ENCODE results near the gene SPOCK2.

The SPOCK2 gene

DNA sequence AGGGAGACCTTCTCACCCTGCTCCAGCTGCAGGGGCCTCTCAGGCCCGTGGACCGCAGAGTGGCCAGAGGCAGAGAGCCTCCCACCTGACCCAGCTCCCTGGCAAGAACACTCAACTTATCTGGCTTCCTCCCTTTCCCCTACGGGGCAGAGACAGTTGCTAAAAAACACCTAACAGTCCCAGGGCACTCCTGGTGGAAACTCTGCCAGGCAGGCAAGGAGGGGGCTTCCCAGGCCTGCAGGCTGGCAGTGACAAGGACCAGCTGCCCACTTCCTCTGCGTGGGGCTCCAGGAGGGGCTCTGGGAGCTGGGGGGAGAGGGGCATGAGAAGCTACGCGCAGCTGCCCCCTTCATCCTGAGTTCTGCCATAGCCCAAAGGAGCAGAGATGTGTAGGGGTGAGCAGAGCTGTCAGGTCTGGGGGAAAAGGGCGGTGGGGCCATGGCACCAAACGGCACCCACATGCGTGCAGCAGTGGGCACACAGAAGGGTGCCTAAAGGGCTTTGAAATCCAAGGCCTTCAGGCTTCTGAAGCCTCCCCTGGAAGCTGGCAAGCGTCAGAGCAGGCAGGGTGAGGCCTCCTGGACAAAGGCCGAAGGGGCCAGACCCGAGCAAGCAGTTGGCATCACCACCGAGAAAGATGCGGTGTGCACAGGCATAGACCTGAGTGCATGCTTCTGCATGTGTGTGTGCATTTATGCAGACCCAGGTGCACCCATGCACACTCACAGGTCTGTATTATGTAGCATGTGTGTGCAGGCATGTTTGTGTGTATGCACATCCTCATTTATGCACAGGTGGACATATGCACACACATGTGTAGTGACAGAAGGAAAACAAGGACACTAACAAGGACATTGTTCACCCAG, 14.4 kb downstream of the SPOCK2 start:
- DNase-seq (ENCODE audit: low read depth in 2 of 2, low spot score in 1 of 2): no peak

DNA sequence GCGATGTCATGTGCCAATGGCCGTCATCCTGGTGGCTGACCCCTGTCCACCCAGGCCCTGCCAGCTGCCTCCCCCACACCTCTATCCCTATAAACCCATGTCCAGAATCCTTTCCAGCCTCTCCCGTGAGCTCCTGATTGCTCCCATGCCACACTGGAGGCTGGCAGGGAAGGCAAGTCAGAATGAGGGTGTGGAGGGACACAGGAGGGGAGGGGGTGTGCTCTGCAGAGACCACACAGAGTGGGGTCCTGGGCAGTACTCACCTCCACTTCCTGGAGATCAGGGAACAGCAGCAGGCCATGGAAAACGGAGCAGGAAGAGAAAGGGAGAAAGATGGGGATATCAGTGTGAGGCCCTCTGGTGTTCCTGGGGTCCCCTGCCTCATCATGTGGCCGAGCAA, 15.7 kb downstream of the SPOCK2 start:
- DNase-seq (ENCODE audit: low read depth in 2 of 2, low spot score in 1 of 2): no peak

DNA sequence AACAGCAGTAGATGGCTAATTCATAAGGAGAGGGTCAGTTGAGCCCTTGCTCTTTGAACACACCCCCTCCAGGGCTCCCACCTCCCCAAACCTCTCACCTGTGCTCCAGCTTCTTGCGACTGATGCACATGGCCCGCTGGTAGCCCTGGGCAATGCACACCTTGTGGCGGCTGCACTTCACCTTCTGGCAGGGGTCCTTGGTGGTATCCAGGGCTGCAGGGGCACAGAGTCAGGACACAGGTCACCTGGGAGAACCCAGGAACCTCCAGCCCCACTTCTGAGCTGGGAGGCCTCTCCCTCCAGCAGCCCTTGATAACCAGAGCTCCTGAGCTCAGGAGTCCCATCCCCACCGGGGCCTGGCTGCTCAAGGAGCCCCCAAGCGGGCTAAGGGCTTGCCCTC, 16.3 kb downstream of the SPOCK2 start:
- DNase-seq (ENCODE audit: low read depth in 2 of 2, low spot score in 1 of 2): no peak

GRCh38 chr10:72069751-72070526, 18.4 kb downstream of the SPOCK2 start:
- DNase-seq (ENCODE audit: low read depth in 2 of 2, low spot score in 1 of 2): no peak

- no peak for DNase-seq (ENCODE audit: low read depth in 2 of 2, low spot score in 1 of 2)
Measured at GRCh38 chr10:72068901-72069446, 19.4 kb downstream of the SPOCK2 start.

GRCh38 chr10:72068126-72068765, 20.1 kb downstream of the SPOCK2 start:
- DNase-seq (ENCODE audit: low read depth in 2 of 2, low spot score in 1 of 2): no peak

DNA sequence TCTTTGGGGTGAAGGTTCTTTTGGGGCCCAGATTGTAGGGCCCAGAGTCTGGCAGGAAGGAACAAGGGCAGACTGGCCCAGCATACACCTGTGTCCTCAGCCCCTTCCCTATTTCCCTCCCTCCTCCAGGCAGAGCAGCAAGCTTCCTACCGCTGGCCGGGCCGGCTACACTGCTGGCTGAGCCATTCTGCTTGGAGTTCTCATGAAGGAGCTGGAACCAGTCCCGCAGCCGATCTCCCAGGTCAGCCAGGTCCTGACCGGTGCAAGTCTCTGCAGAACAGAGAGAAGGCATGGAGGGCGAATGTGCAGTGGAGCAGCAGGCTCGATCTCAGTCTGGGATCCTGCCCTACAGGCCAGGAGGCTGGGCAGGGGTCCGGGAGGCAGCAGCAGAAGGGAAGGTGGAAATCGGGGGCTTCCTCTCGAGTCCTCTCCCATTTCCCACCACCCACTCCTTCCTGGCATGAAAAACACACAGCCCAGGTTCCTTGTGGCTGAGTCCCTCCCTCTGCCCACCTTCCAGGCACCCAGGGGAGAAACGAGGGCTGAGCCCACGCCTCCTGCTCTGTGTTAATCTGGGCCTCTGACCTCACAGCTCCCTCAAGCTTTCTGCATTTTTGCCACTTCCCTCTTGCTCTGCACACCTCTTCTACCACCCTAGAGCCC, 20.8 kb downstream of the SPOCK2 start:
- DNase-seq (ENCODE audit: low read depth in 2 of 2, low spot score in 1 of 2): no peak

- DNase-seq (ENCODE audit: low read depth in 2 of 2, low spot score in 1 of 2): no peak
Measured at GRCh38 chr10:72066318-72067284, 21.8 kb downstream of the SPOCK2 start.

DNA sequence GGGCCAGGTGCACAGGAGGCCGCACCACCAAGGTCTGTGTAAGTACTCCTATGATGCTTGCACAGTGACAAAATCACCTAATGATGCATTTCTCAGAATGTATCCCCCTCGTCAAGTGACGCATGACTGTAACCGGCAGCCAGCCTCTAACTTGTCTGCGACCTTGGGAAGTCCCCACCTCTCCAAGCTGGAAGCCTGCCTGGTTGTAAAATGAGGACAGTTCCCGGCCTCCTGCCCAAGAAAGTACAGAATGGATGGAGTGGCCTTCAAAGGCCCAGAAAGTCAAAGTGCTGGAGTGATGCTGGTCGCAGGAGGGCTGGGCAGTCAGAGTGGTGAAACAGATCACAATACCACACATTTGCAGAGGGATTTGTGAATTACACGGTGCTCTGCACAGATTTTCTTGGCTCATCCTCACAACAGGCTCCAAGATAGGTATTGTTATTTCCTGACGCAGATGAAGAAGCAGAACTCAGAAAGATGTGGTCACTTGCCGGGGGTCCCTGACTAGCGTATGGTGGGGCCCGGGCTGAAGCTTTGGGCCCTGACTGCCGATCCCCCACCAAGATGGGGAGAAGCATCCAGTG, 22.8 kb downstream of the SPOCK2 start:
- no peak for DNase-seq (ENCODE audit: low read depth in 2 of 2, low spot score in 1 of 2)

DNA sequence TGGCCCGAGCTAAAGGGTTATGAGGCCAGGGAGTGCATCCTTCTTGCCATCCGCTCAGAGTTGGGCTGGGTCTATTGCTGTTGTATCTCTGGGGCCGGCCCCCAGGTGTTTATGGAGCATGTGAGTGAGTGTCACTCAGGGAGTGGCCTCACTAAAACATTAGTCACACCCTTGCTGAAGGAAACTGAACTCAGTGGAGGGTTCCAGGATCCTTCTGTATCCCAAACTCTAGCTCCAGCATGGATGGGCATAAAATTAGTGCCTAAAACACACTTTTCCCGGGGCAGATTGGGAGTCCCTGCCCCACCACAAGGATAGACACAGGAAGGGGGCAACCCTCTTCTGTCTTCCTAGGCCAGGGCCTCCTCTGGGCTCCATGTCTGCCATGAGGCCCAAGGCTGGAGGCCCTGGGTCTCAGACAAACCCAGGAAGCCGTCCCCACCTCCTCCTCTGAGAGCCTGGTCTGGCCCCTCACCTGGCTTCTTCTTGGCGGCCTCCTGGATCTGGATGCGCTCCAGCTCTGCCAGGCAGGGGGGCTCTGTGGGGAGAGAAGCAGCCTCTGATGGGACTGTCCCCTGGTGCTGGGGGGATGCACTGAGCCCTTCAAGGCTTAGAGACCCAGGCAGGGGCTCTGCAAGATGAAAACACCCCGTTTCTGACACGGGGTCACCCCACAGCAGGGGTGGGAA, 24.5 kb downstream of the SPOCK2 start:
- no peak for DNase-seq (ENCODE audit: low read depth in 2 of 2, low spot score in 1 of 2)

DNA sequence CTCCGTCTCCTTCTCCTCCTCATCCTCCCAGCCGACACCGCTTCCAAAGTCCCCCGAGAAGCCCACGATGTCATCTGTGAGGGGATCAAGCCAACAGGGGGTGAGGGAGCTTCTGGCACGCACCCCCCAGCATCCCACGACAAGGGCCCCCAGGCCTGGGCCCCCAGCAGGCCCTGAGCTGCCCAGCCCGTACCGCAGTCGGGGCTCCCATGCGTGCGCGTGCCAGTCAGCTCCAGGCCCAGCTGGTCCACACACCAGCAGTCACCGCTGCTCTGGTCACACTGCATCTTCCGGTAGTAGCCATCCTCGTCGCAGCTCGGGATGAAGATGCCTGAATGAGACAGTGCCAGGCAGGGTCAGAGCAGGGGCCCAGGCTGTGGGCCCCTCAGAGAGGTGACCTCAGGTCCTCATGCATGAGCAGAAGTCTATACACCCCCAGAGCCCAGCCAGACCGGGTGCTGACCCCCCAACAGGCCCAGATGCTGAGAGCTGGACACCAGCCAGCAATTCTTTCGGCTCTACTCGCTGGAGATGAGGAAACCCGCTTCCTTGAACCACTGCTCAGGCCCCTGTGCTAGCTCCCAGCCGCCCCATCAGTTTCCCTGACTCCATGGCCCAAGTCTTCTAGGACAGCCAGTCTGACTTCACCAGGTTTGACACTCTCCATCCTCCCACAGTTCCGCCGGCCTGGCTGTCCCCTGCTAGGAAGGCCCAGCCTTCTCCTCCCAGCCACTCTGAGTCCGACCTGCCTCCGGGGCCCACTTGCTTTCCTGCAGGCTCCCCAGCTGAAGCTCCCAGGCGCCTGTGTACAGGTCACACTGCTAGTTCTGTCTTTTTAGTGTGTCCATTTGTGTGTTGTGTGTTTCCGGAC, 25.3 kb downstream of the SPOCK2 start:
- no peak for DNase-seq (ENCODE audit: low read depth in 2 of 2, low spot score in 1 of 2)

DNA sequence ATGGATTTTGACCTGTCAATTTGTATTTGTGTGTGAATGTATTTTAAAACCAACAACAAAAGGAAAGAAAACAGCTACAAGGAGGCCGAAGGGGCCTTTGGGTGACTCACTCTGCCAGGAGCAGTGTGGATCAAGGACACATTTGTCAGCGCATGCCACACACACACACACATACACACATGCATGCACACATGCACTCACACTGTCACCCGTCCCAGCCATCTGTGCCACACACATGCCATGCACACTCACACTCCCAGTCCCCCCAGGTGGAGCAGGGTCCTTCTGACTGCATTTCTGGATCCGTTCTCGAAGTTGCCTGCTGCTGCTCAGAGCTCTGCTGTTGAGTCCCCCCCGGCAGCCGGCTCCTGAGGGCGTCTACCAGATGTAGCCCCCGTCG, 26.0 kb downstream of the SPOCK2 start:
- no peak for DNase-seq (ENCODE audit: low read depth in 2 of 2, low spot score in 1 of 2)

GRCh38 chr10:72061930-72062329, 26.4 kb downstream of the SPOCK2 start:
- DNase-seq (ENCODE audit: low read depth in 2 of 2, low spot score in 1 of 2): no peak

DNA sequence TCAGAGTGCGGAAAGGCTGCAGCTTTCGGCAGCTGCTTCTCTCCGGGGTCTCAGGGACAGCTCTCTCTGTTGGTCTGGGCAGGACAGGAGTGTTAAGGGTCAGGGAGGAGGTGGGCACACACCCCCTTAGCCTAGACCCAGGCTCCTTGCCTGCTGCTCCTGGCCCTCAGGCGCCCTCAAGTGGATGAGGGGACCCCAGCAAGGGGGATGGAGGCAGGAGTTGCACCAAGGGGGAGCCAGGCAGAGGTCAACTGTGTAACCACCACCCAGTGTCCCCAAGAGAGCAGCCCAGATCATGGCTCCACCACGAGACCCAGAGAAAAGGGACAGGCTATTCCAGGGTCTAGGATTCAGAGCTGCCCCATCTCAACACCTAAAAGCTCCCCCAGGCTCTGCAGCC, 26.9 kb downstream of the SPOCK2 start:
- DNase-seq (ENCODE audit: low read depth in 2 of 2, low spot score in 1 of 2): no peak

- DNase-seq (ENCODE audit: low read depth in 2 of 2, low spot score in 1 of 2): no peak
Measured at GRCh38 chr10:72059843-72060822, 28.2 kb downstream of the SPOCK2 start.

- peak; percentile 21 to 56 for DNase-seq (ENCODE audit: low read depth in 2 of 2, low spot score in 1 of 2)
Measured at GRCh38 chr10:72058989-72059842, 29.1 kb downstream of the SPOCK2 start.

All from stimulated activated CD8-positive, alpha-beta memory T cell treated with anti-CD3 and anti-CD28 coated beads, Interleukin-4, amount 100 ng/mL, for 4 hours (primary cell).